Retinal pigment epithelial cell (primary cell): Measurements from ENCODE around the gene TCEA2.

Experiments used
- DNase-seq: peaks from one replicate; pipeline ENCODE4 v3.0.0-alpha.2; 2010; ENCODE audit warnings: low read depth
- H3K4me3 ChIP-seq: 2 replicates; pipeline ENCODE4 v1.5.1; 2011; ENCODE audit warnings: mild to moderate bottlenecking, low read length, control low read depth, moderate library complexity
- TF ChIP-seq, protein P1 (sequence below): conservative IDR thresholded peaks from 2 replicates; pipeline ENCODE4 v1.5.1; 2011; ENCODE audit warnings: low read depth, low read length, control low read depth, inconsistent platforms

The TCEA2 gene

DNA sequence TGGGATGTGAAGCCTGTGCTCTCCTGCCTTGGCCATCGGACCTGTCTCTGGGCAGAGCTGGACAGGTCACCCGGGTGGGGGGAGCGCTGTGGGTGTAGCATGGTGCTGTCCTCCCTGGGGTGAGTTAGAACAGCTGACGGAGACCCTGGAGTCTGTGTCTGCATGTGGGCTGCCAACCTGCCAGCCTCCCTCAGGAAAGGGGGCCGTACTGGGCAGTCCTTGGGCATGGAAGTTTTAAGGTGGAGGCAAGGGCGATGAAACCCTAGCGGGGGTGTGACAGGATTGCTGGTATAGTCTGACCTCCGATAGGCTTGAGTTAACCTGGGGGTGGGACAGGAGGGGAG is 16.0 kb upstream of the TCEA2 start:
- TF ChIP-seq, protein P1, sequence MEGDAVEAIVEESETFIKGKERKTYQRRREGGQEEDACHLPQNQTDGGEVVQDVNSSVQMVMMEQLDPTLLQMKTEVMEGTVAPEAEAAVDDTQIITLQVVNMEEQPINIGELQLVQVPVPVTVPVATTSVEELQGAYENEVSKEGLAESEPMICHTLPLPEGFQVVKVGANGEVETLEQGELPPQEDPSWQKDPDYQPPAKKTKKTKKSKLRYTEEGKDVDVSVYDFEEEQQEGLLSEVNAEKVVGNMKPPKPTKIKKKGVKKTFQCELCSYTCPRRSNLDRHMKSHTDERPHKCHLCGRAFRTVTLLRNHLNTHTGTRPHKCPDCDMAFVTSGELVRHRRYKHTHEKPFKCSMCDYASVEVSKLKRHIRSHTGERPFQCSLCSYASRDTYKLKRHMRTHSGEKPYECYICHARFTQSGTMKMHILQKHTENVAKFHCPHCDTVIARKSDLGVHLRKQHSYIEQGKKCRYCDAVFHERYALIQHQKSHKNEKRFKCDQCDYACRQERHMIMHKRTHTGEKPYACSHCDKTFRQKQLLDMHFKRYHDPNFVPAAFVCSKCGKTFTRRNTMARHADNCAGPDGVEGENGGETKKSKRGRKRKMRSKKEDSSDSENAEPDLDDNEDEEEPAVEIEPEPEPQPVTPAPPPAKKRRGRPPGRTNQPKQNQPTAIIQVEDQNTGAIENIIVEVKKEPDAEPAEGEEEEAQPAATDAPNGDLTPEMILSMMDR = no peak
- H3K4me3 ChIP-seq = no peak overlapping the region
- DNase-seq = no peak

DNA sequence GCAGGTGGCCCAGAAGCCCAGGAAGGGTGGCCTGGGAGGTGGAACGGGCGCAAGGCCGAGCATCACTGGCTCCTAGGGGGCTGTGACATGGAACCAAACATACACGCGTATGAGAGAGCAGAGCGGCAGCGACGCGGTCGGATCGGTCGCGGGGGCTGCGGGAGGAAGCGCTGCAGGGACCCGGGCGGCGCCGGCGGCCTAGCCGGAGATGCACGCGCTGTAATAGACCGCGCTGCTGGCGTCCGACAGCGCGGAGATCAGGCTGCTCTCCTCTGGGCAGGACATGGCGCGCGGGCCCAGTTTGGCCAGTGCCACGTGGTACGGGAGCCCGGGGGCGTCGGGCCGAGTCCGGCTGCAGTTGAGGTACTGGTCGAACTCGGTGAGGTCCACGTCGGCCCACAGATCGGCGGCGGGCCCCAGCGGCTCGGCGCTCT is 15.0 kb upstream of the TCEA2 start:
- no peak for DNase-seq
- no peak overlapping the region for H3K4me3 ChIP-seq
- TF ChIP-seq, protein P1 = no peak

- no peak for DNase-seq
- no peak overlapping the region for H3K4me3 ChIP-seq
- TF ChIP-seq, protein P1 = no peak
These were observed 14.5 kb upstream of the TCEA2 start for GRCh38 chr20:64048402-64049044.

DNA sequence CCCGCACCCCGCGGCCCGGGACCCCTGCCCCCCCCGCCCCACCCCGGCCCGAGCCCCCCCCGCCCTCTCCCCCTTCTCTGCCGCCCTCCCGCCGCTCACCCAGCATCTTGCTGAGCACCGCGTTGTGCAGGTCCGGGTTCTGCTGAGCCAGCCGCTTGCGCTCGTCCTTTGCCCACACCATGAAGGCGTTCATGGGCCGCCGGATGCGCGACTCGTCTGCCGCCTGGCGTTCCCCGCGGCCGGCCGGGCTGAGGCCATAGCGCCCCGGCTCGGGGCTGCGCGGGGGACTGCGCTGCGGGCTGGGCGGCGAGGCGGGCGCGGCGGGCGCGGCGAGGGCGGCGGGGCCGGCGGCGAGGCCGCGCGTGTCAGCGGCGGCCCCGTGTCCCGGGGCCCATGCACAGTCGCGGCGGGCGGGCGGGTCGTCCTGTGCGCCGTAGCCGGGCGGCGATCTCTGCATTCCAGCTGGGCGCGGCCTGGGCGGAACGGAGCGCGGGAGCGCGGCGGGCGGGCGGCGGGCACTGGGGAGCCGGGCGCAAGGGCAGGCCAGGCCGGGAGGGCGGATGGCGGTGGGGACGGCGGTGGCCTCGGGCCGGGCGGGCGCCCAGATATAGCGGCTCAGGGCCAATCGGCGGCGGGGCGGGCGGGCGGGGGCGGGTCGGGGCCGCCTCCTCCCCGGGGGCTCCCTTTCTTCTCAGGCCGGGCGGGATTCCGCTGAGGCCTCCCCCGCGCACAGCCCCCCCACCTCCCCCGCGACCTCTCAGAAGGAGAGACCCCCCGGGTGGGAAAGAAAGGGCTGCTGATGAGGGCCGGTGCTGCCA is 13.7 kb upstream of the TCEA2 start, which contains the start of gene SOX18:
Gene SOX18, minus strand, starts transcription at position 580 of the 818 bp plus-strand sequence. Its CDS starts 123 bp downstream, at position 457.
- no peak within 1 kb of the TSS for H3K4me3 ChIP-seq
- no peak for DNase-seq
- TF ChIP-seq, protein P1 = no peak

GRCh38 chr20:64049878-64050260 is 13.1 kb upstream of the TCEA2 start:
- DNase-seq = no peak
- TF ChIP-seq, protein P1 = no peak
- H3K4me3 ChIP-seq = no peak overlapping the region

GRCh38 chr20:64050261-64051032 is 12.6 kb upstream of the TCEA2 start:
- TF ChIP-seq, protein P1 = no peak
- DNase-seq = no peak
- no peak overlapping the region for H3K4me3 ChIP-seq
